Mesenchymal stem cell (in vitro differentiated cells and primary cell): ENCODE measurements around the gene OR2T2.
"Not testable (repeated sequence)": the region's sequence is repeated elsewhere in the genome, so short reads cannot be mapped to it uniquely, and the experiment has no call there.

Source experiments
- DNase-seq: peaks from one replicate; pipeline ENCODE4 v3.0.0-alpha.2; 2013
- H2AFZ ChIP-seq: one replicate; pipeline ENCODE4 v1.6.1; 2013; ENCODE audit warnings: low read depth, mild to moderate bottlenecking, control low read depth, inconsistent platforms, low read length, moderate library complexity
- H2AK5ac ChIP-seq: 2 replicates; pipeline ENCODE4 v1.6.1; 2013; ENCODE audit warnings: low read length, moderate library complexity, mild to moderate bottlenecking, inconsistent platforms; ENCODE audit not compliant: severe bottlenecking
- H2BK120ac ChIP-seq: one replicate; pipeline ENCODE4 v1.6.1; 2013; ENCODE audit warnings: low read depth, mild to moderate bottlenecking, inconsistent platforms, low read length, moderate library complexity
- H2BK12ac ChIP-seq, 2 experiments: one replicate each; pipeline ENCODE4 v1.6.1; 2013; ENCODE audit warnings: inconsistent platforms in 2 of 2, low read length in 2 of 2, mild to moderate bottlenecking in 2 of 2, moderate library complexity in 2 of 2, control low read depth in 1 of 2
- H2BK15ac ChIP-seq: one replicate; pipeline ENCODE4 v1.6.1; 2013; ENCODE audit warnings: mild to moderate bottlenecking, low read depth, inconsistent platforms; ENCODE audit not compliant: poor library complexity, severe bottlenecking
- H2BK5ac ChIP-seq: 2 replicates; pipeline ENCODE4 v1.6.1; 2013; ENCODE audit warnings: low read depth, mild to moderate bottlenecking, low read length, control low read depth, inconsistent platforms; ENCODE audit not compliant: poor library complexity, severe bottlenecking
- H3K14ac ChIP-seq, 2 experiments: one replicate each; pipeline ENCODE4 v1.6.1; 2013; ENCODE audit warnings: inconsistent platforms in 2 of 2, low read length in 2 of 2, control low read depth in 1 of 2, mild to moderate bottlenecking in 1 of 2, moderate library complexity in 1 of 2
- H3K18ac ChIP-seq, 2 experiments: one replicate each; pipeline ENCODE4 v1.6.1; 2013; ENCODE audit warnings: inconsistent platforms in 2 of 2, low read length in 2 of 2, control low read depth in 1 of 2, low read depth in 1 of 2, mild to moderate bottlenecking in 1 of 2
- H3K23ac ChIP-seq, 2 experiments: one replicate each; pipeline ENCODE4 v1.6.1; 2013; ENCODE audit warnings: inconsistent platforms in 2 of 2, low read length in 2 of 2, mild to moderate bottlenecking in 2 of 2, moderate library complexity in 2 of 2, control low read depth in 1 of 2
- H3K27ac ChIP-seq: 2 replicates; pipeline ENCODE4 v1.5.1; 2013; ENCODE audit warnings: mild to moderate bottlenecking, moderate library complexity, low read length, control low read depth, inconsistent platforms; ENCODE audit not compliant: poor library complexity, severe bottlenecking
- H3K27me3 ChIP-seq, 2 experiments: 2 replicates each; pipeline versions ENCODE4 v1.6.1 to v1.7.0; 2013; ENCODE audit warnings: low read length in 2 of 2, mild to moderate bottlenecking in 2 of 2, moderate library complexity in 2 of 2, control low read depth in 1 of 2, inconsistent platforms in 1 of 2; ENCODE audit not compliant: control insufficient read depth in 1 of 2, insufficient read depth in 1 of 2
- H3K36me3 ChIP-seq, 2 experiments: 2 replicates each; pipeline versions ENCODE4 v1.6.1 to v1.7.0; 2013; ENCODE audit warnings: low read length in 2 of 2, control low read depth in 1 of 2, inconsistent platforms in 1 of 2, low read depth in 1 of 2, mild to moderate bottlenecking in 1 of 2; ENCODE audit not compliant: insufficient read depth in 2 of 2, control insufficient read depth in 1 of 2
- H3K4ac ChIP-seq, 2 experiments: one replicate each; pipeline ENCODE4 v1.6.1; 2013; ENCODE audit warnings: inconsistent platforms in 2 of 2, low read length in 2 of 2, mild to moderate bottlenecking in 2 of 2, moderate library complexity in 2 of 2, control low read depth in 1 of 2, low read depth in 1 of 2
- H3K4me1 ChIP-seq: 2 replicates; pipeline ENCODE4 v1.6.1; 2013; ENCODE audit warnings: low read depth, low read length, control low read depth; ENCODE audit not compliant: control insufficient read depth, insufficient read depth
- H3K4me2 ChIP-seq: 2 replicates; pipeline ENCODE4 v1.6.1; 2013; ENCODE audit warnings: low read length, mild to moderate bottlenecking, inconsistent platforms; ENCODE audit not compliant: poor library complexity, severe bottlenecking
- H3K4me3 ChIP-seq, 2 experiments: 2 replicates each; pipeline versions ENCODE4 v1.5.1 to v1.7.0; 2013; ENCODE audit warnings: low read length in 2 of 2, mild to moderate bottlenecking in 2 of 2, control low read depth in 1 of 2, low read depth in 1 of 2; ENCODE audit not compliant: insufficient read depth in 1 of 2
- H3K79me1 ChIP-seq: replicated peaks from 2 replicates; pipeline ENCODE4 v1.6.1; 2013; ENCODE audit warnings: mild to moderate bottlenecking, control low read depth, low read length, inconsistent platforms; ENCODE audit not compliant: poor library complexity, severe bottlenecking
- H3K9ac ChIP-seq: 2 replicates; pipeline ENCODE4 v1.7.0; 2013; ENCODE audit warnings: mild to moderate bottlenecking, low read length, moderate library complexity
- H3K9me3 ChIP-seq: 2 replicates; pipeline ENCODE4 v1.7.0; 2013; ENCODE audit warnings: mild to moderate bottlenecking, low read length; ENCODE audit not compliant: control insufficient read depth
- H4K8ac ChIP-seq: one replicate; pipeline ENCODE4 v1.6.1; 2013; ENCODE audit warnings: inconsistent platforms, mild to moderate bottlenecking, low read length, moderate library complexity
- H4K91ac ChIP-seq: one replicate; pipeline ENCODE4 v1.6.1; 2013; ENCODE audit warnings: mild to moderate bottlenecking, low read length, inconsistent platforms
- WGBS: methylation state at CpG from one replicate; pipeline ENCODE4 v1.1.7; 2013; ENCODE audit warnings: mixed read lengths; 5-methylcytosine and 5-hydroxymethylcytosine counted together

The OR2T2 gene

GRCh38 chr1:248450466-248451145, 5.2 kb downstream of the OR2T2 start:
- not testable (repeated sequence) for H2BK12ac ChIP-seq, H3K27ac ChIP-seq, H3K4me2 ChIP-seq, H2AFZ ChIP-seq, H2AK5ac ChIP-seq, H3K23ac ChIP-seq, H3K4me3 ChIP-seq, H4K8ac ChIP-seq, H3K18ac ChIP-seq, H3K27me3 ChIP-seq, H3K79me1 ChIP-seq, H3K4ac ChIP-seq, H3K14ac ChIP-seq, H4K91ac ChIP-seq, H3K9ac ChIP-seq, DNase-seq, H3K4me1 ChIP-seq, H3K36me3 ChIP-seq, H2BK120ac ChIP-seq, H3K9me3 ChIP-seq, H2BK5ac ChIP-seq, H2BK15ac ChIP-seq
- no CpG with 5 or more reads among the region's 5 CpGs for WGBS

- H2BK12ac ChIP-seq, H3K14ac ChIP-seq, H3K9me3 ChIP-seq, H2BK5ac ChIP-seq, H3K18ac ChIP-seq, H3K4ac ChIP-seq, H3K4me1 ChIP-seq, H4K91ac ChIP-seq, H3K36me3 ChIP-seq, H3K79me1 ChIP-seq, H4K8ac ChIP-seq, H3K9ac ChIP-seq, H3K4me2 ChIP-seq, H3K27ac ChIP-seq, H3K23ac ChIP-seq, H2BK15ac ChIP-seq, H3K27me3 ChIP-seq, H2BK120ac ChIP-seq, H3K4me3 ChIP-seq, H2AFZ ChIP-seq, DNase-seq, H2AK5ac ChIP-seq: not testable (repeated sequence)
- WGBS = 62% methylated on average over 3 of the region's 7 CpGs
Observed at GRCh38 chr1:248453619-248454018, 8.2 kb downstream of the OR2T2 start.

GRCh38 chr1:248455045-248455444, 9.6 kb downstream of the OR2T2 start:
- H3K9me3 ChIP-seq, H3K27ac ChIP-seq, H3K18ac ChIP-seq, H4K91ac ChIP-seq, H3K4me3 ChIP-seq, H2BK5ac ChIP-seq, H2AFZ ChIP-seq, H3K4ac ChIP-seq, H3K36me3 ChIP-seq, H2AK5ac ChIP-seq, H2BK15ac ChIP-seq, H3K9ac ChIP-seq, H3K23ac ChIP-seq, H2BK120ac ChIP-seq, H3K27me3 ChIP-seq, H3K4me1 ChIP-seq, H4K8ac ChIP-seq, H3K14ac ChIP-seq, H3K4me2 ChIP-seq, H2BK12ac ChIP-seq, DNase-seq, H3K79me1 ChIP-seq: not testable (repeated sequence)
- no CpG with 5 or more reads among the region's 4 CpGs for WGBS

GRCh38 chr1:248456635-248457034, 11.2 kb downstream of the OR2T2 start:
- not testable (repeated sequence) for H3K23ac ChIP-seq, H2BK15ac ChIP-seq, H2AFZ ChIP-seq, H3K9ac ChIP-seq, H3K9me3 ChIP-seq, H3K79me1 ChIP-seq, H4K91ac ChIP-seq, H3K4me1 ChIP-seq, H3K36me3 ChIP-seq, H3K27me3 ChIP-seq, H3K4me3 ChIP-seq, H3K4ac ChIP-seq, H3K4me2 ChIP-seq, H2BK5ac ChIP-seq, H3K27ac ChIP-seq, H3K18ac ChIP-seq, DNase-seq, H4K8ac ChIP-seq, H3K14ac ChIP-seq, H2AK5ac ChIP-seq, H2BK120ac ChIP-seq, H2BK12ac ChIP-seq
- WGBS = no CpG with 5 or more reads among the region's 2 CpGs
